Neural progenitor cell (in vitro differentiated cells): Measurements from ENCODE around the gene GDNF.

ENCODE experiments used
- EZH2 ChIP-seq: fragments of 200-600 bp; sonication (generic); IDR thresholded peaks from 2 replicates; pipeline ENCODE4 v1.6.1; 2017; ENCODE audit warnings: antibody characterized with exemption, mild to moderate bottlenecking, moderate library complexity
- TF ChIP-seq, protein P1 (sequence below): fragments of 200-600 bp; sonication (generic); IDR thresholded peaks from 2 replicates; pipeline ENCODE4 v1.5.1; 2017; ENCODE audit warnings: antibody characterized with exemption, mild to moderate bottlenecking

DNA sequence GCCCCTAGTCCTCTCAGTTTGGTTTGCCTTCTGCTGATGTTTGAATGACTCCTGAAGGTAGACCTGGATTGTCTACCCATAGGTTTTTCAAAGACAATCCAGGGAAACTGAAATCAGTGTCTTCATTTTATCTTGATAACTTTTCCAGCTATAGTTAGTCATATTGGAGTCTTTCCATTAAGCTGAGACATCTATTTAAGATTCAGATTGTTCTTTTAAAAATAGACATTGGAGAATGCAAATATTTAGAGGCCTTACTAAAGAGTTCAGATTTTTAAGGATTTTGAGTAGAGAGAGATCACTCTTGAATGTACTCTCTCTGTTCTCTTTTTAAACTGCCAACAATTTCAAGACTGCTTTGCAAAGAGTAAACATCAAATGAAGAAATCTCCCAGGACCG is 69.1 kb downstream of the GDNF start:
- TF ChIP-seq, protein P1, sequence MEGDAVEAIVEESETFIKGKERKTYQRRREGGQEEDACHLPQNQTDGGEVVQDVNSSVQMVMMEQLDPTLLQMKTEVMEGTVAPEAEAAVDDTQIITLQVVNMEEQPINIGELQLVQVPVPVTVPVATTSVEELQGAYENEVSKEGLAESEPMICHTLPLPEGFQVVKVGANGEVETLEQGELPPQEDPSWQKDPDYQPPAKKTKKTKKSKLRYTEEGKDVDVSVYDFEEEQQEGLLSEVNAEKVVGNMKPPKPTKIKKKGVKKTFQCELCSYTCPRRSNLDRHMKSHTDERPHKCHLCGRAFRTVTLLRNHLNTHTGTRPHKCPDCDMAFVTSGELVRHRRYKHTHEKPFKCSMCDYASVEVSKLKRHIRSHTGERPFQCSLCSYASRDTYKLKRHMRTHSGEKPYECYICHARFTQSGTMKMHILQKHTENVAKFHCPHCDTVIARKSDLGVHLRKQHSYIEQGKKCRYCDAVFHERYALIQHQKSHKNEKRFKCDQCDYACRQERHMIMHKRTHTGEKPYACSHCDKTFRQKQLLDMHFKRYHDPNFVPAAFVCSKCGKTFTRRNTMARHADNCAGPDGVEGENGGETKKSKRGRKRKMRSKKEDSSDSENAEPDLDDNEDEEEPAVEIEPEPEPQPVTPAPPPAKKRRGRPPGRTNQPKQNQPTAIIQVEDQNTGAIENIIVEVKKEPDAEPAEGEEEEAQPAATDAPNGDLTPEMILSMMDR: no peak
- TF ChIP-seq EZH2: no peak
